Peyer's patch (tissue), 4 donors: ENCODE measurements around the gene TEX13D. TPM values are rescaled to one million over a fixed set of nuclear protein-coding genes. Genes with fewer than 3 reads are reported as not detected.

Experiments used
- DNase-seq, 3 donors: peaks; one replicate each; pipeline ENCODE4 v3.0.0-alpha.2; 2017 to 2019
- H3K27ac ChIP-seq, 4 donors: fragments of 200-600 bp; sonication (generic); one replicate each; pipeline ENCODE4 v1.5.1; 2016 to 2019
- H3K27me3 ChIP-seq, 2 donors: fragments of 200-600 bp; sonication (generic); one replicate each; pipeline ENCODE4 v1.5.1; 2019
- H3K36me3 ChIP-seq, 3 donors: fragments of 200-600 bp; sonication (generic); one replicate each; pipeline ENCODE4 v1.5.1; 2016 to 2019
- H3K4me1 ChIP-seq, 4 donors: fragments of 200-600 bp; sonication (generic); one replicate each; pipeline ENCODE4 v1.5.1; 2016 to 2019
- H3K4me3 ChIP-seq, 4 donors: fragments of 200-600 bp; sonication (generic); 1 replicate in 3 of 4; 2 replicates in 1 of 4; pipeline ENCODE4 v1.5.1; 2016 to 2019; ENCODE audit warnings: mild to moderate bottlenecking in 1 of 4
- H3K9me3 ChIP-seq, 4 donors: fragments of 200-600 bp; sonication (generic); one replicate each; pipeline ENCODE4 v1.5.1; 2016 to 2019; ENCODE audit warnings: mild to moderate bottlenecking in 1 of 4
- POLR2A ChIP-seq, 2 donors: fragments of 450-650 bp; IDR thresholded peaks; one replicate each; pipeline ENCODE4 v1.5.1; 2017; ENCODE audit warnings: antibody characterized with exemption in 2 of 2, mild to moderate bottlenecking in 2 of 2, moderate library complexity in 2 of 2
- total RNA-seq, 4 donors: library from RNA; depleted of rRNA; stranded (reverse); fragments of >200 nt; gene quantifications; one replicate each; pipeline ENCODE4 v1.1.0, GENCODE V29; 2016
- TF ChIP-seq, protein P1 (sequence below), 6 experiments: fragments of 450-650 bp in 4 of 6; fragments of 200-600 bp in 2 of 6; sonication (generic) in 1 of 6; IDR thresholded peaks; one replicate each; pipeline ENCODE4 v1.5.1; 2017 to 2019; ENCODE audit warnings: antibody characterized with exemption in 6 of 6, mild to moderate bottlenecking in 3 of 6, moderate library complexity in 1 of 6

The TEX13D gene
- total RNA-seq, 4 donors from 2014 or later, result not detected

DNA sequence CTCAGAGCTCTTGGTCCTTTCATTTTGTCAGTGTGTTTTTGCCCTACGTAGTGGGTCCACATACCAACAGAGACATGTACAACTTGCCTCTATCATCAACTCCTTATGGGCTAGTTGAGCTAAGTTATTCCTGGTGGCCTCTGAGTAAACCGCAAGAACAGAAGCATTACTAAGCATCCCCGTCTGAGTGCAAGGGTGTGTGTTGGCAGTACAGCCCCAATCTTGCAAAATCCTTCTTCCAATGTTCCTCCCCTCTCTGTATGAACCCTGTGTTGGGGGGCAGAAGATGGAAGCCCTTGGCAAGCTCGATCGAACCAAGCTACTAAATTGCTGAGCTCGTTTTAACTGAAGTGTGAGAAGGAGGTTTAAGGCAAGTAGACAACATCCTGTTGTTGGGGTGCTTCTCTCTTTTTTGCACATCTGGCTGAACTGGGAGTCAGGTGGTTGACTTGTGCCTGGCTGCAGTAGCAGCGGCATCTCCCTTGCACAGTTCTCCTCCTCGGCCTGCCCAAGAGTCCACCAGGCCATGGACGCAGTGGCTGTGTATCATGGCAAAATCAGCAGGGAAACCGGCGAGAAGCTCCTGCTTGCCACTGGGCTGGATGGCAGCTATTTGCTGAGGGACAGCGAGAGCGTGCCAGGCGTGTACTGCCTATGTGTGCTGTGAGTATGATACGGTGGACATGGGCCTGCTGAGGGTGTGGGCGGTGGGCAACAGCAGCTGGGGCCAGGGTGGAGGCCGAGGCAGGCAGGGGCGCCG, 13.8 kb downstream of the TEX13D start, which contains the start of gene SH2D1A:
SH2D1A (plus strand) TSS at position 447 of the 760 bp plus-strand sequence; CDS start at position 527, 80 bp downstream.
- Histone ChIP-seq H3K27ac (peak within 1 kb of the TSS; percentile 55 to 74 (median 64)), H3K4me3 (peak within 1 kb of the TSS; percentile 21 to 29 (median 23)), H3K36me3 (no peaks in the 10 kb centered on the region), H3K27me3 (no peaks in the 10 kb centered on the region), H3K4me1 (no peaks in the 10 kb centered on the region), H3K9me3 (no peaks in the 10 kb centered on the region)
- TF ChIP-seq, protein P1, sequence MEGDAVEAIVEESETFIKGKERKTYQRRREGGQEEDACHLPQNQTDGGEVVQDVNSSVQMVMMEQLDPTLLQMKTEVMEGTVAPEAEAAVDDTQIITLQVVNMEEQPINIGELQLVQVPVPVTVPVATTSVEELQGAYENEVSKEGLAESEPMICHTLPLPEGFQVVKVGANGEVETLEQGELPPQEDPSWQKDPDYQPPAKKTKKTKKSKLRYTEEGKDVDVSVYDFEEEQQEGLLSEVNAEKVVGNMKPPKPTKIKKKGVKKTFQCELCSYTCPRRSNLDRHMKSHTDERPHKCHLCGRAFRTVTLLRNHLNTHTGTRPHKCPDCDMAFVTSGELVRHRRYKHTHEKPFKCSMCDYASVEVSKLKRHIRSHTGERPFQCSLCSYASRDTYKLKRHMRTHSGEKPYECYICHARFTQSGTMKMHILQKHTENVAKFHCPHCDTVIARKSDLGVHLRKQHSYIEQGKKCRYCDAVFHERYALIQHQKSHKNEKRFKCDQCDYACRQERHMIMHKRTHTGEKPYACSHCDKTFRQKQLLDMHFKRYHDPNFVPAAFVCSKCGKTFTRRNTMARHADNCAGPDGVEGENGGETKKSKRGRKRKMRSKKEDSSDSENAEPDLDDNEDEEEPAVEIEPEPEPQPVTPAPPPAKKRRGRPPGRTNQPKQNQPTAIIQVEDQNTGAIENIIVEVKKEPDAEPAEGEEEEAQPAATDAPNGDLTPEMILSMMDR (IDR thresholded peaks at IDR 0.05), result no peak
- peak in 1 of 2 donors; percentile 12 for TF ChIP-seq POLR2A (IDR thresholded peaks at IDR 0.05)
- DNase-seq, result peak; percentile 24 to 46 (median 27)

DNA sequence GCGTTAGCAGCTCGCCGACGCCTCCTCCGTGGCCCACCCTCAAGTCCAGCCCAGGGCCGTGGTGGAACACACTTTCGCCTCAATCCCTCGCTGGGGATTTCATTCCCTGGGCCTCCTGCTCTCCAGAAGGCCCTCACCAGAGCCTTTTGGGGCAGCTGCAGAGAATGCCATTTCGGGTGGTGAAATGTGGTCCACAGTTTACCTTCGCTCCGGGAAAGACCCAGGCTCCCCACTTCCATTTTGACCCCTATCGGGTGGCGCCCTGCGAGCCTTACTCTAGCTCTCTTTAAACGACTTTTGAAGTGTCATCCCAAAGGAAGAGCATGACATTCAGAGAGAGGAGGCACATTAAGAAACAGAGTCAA, 14.4 kb downstream of the TEX13D start:
- H3K27ac ChIP-seq, result peak overlapping the region; percentile 55 to 74 (median 64)

DNA sequence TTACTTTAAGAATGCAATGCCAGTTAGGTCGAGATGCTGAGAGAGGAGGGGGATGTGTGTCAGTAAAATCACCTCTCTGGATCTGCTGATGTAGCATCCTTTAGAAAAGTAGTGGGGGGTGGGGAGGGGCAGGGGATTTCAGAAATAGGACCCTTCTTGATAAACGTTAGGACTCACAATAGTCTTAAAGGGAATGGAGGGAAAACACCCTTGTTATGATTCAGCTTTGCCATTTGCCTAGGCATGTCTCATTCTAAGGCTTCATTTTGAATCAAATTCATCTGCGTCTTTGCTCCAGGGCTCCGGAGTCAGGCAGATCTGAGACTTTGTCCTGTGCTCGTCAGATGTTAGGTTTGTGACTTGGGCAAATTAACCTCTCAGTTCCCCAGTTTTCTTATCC, 14.8 kb downstream of the TEX13D start:
- TF ChIP-seq POLR2A (IDR thresholded peaks at IDR 0.05), result no peak
- TF ChIP-seq, protein P1 (IDR thresholded peaks at IDR 0.05), result no peak
- Histone ChIP-seq H3K4me3 (peak overlapping the region in 2 of 4 donors; percentile 21 to 29), H3K4me1 (no peaks in the 10 kb centered on the region), H3K9me3 (no peaks in the 10 kb centered on the region), H3K36me3 (no peaks in the 10 kb centered on the region), H3K27ac (peak overlapping the region in 3 of 4 donors; percentile 55 to 74 (median 72)), H3K27me3 (no peaks in the 10 kb centered on the region)
- DNase-seq, result no peak

More for the DNA sequence above, 14.4 kb downstream of the TEX13D start:
- Histone ChIP-seq H3K4me3 (peak overlapping the region; percentile 21 to 29 (median 23)), H3K4me1 (no peaks in the 10 kb centered on the region), H3K27me3 (no peaks in the 10 kb centered on the region), H3K9me3 (no peaks in the 10 kb centered on the region), H3K36me3 (no peaks in the 10 kb centered on the region)
- TF ChIP-seq, protein P1 (IDR thresholded peaks at IDR 0.05), result no peak
- no peak for TF ChIP-seq POLR2A (IDR thresholded peaks at IDR 0.05)
- DNase-seq, result no peak

DNA sequence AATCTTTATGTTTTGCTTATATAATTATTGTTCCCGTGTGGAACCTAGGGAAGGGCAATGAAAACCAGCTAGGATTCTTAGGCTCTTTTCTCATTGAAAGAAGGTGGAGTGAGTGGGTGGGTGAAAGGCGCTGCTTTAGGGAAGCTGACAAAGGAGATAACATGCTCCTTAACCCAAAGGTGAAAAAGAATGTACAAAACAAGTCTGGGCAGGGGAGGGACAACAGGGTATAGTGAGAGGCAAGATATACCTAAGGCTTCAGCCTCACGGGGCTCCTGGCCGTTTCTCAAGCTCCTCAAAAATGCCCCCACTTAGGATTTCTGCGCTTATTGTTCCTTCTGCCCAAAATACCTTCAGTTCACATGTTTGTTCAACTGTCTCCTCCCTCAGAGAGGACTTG, 15.7 kb downstream of the TEX13D start:
- no peak overlapping the region for H3K4me3 ChIP-seq

GRCh38 chrX:124348885-124349453, 16.5 kb downstream of the TEX13D start:
- TF ChIP-seq, protein P1 (IDR thresholded peaks at IDR 0.05), result no peak
- TF ChIP-seq POLR2A (IDR thresholded peaks at IDR 0.05), result no peak
- Histone ChIP-seq H3K27ac (no peak overlapping the region), H3K4me1 (no peaks in the 10 kb centered on the region), H3K4me3 (no peak overlapping the region), H3K27me3 (no peaks in the 10 kb centered on the region), H3K36me3 (no peaks in the 10 kb centered on the region), H3K9me3 (no peaks in the 10 kb centered on the region)
- no peak for DNase-seq

More for the DNA sequence above, 15.7 kb downstream of the TEX13D start:
- H3K27me3 ChIP-seq, result no peaks in the 10 kb centered on the region
- H3K4me1 ChIP-seq, result no peaks in the 10 kb centered on the region
- H3K9me3 ChIP-seq, result no peaks in the 10 kb centered on the region
- DNase-seq, result no peak
- H3K27ac ChIP-seq, result peak overlapping the region in 1 of 4 donors; percentile 38
- no peak for TF ChIP-seq POLR2A (IDR thresholded peaks at IDR 0.05)
- TF ChIP-seq, protein P1 (IDR thresholded peaks at IDR 0.05), result no peak
- no peaks in the 10 kb centered on the region for H3K36me3 ChIP-seq
